Muscle layer of duodenum (tissue), 2 donors: ENCODE measurements around the gene TMEM72.

Experiments used
- H3K27ac ChIP-seq: one replicate; pipeline ENCODE4 v1.7.0; 2013; ENCODE audit warnings: mild to moderate bottlenecking, low read length
- H3K27me3 ChIP-seq: one replicate; pipeline ENCODE4 v1.7.0; 2013; ENCODE audit warnings: low read depth, mild to moderate bottlenecking, control low read depth, low read length
- H3K36me3 ChIP-seq, 2 donors: one replicate each; pipeline ENCODE4 v1.7.0; 2013; ENCODE audit warnings: low read length in 2 of 2, control low read depth in 1 of 2, mild to moderate bottlenecking in 1 of 2; ENCODE audit not compliant: insufficient read depth in 2 of 2, control insufficient read depth in 1 of 2
- H3K4me1 ChIP-seq, 2 donors: one replicate each; pipeline ENCODE4 v1.7.0; 2013; ENCODE audit warnings: low read length in 2 of 2, mild to moderate bottlenecking in 2 of 2, control low read depth in 1 of 2, moderate library complexity in 1 of 2; ENCODE audit not compliant: insufficient read depth in 2 of 2, control insufficient read depth in 1 of 2
- H3K4me3 ChIP-seq, 2 donors: one replicate each; pipeline ENCODE4 v1.7.0; 2013; ENCODE audit warnings: low read length in 2 of 2, low read depth in 1 of 2, mild to moderate bottlenecking in 1 of 2
- H3K9me3 ChIP-seq, 2 donors: one replicate each; pipeline ENCODE4 v1.7.0; 2013; ENCODE audit warnings: low read length in 2 of 2, control low read depth in 1 of 2, mild to moderate bottlenecking in 1 of 2; ENCODE audit not compliant: control insufficient read depth in 1 of 2
- donor health status: healthy.

Gene TMEM72

GRCh38 chr10:44890696-44891563, 20.2 kb upstream of the TMEM72 start:
- Histone ChIP-seq H3K9me3 (no peaks in the 10 kb centered on the region), H3K27me3 (no peaks in the 10 kb centered on the region), H3K27ac (no peak overlapping the region), H3K36me3 (no peaks in the 10 kb centered on the region), H3K4me3 (no peak overlapping the region), H3K4me1 (no peaks in the 10 kb centered on the region)

- H3K9me3 ChIP-seq = no peaks in the 10 kb centered on the region
- H3K4me3 ChIP-seq = no peak overlapping the region
- no peaks in the 10 kb centered on the region for H3K36me3 ChIP-seq
- H3K27ac ChIP-seq = no peak overlapping the region
- no peaks in the 10 kb centered on the region for H3K27me3 ChIP-seq
- H3K4me1 ChIP-seq = no peaks in the 10 kb centered on the region
Measured at GRCh38 chr10:44891721-44892120, 19.4 kb upstream of the TMEM72 start.

- Histone ChIP-seq H3K4me1 (no peaks in the 10 kb centered on the region), H3K9me3 (no peaks in the 10 kb centered on the region)
Measured at GRCh38 chr10:44893604-44894468, 17.3 kb upstream of the TMEM72 start.

GRCh38 chr10:44894691-44895090, 16.4 kb upstream of the TMEM72 start:
- no peaks in the 10 kb centered on the region for H3K27me3 ChIP-seq
- H3K36me3 ChIP-seq = no peaks in the 10 kb centered on the region
- H3K4me1 ChIP-seq = no peaks in the 10 kb centered on the region
- H3K27ac ChIP-seq = no peak overlapping the region
- H3K4me3 ChIP-seq = no peak overlapping the region
- no peaks in the 10 kb centered on the region for H3K9me3 ChIP-seq

More at GRCh38 chr10:44893604-44894468, 17.3 kb upstream of the TMEM72 start:
- no peaks in the 10 kb centered on the region for H3K36me3 ChIP-seq
- no peak overlapping the region for H3K4me3 ChIP-seq
- H3K27me3 ChIP-seq = no peaks in the 10 kb centered on the region
- no peak overlapping the region for H3K27ac ChIP-seq

GRCh38 chr10:44895280-44895679, 15.9 kb upstream of the TMEM72 start:
- Histone ChIP-seq H3K27ac (no peak overlapping the region), H3K27me3 (no peaks in the 10 kb centered on the region), H3K36me3 (no peaks in the 10 kb centered on the region), H3K4me3 (no peak overlapping the region), H3K9me3 (no peaks in the 10 kb centered on the region), H3K4me1 (no peaks in the 10 kb centered on the region)

- no peaks in the 10 kb centered on the region for H3K27me3 ChIP-seq
- no peaks in the 10 kb centered on the region for H3K9me3 ChIP-seq
- H3K4me3 ChIP-seq = no peak overlapping the region
- H3K27ac ChIP-seq = no peak overlapping the region
- no peaks in the 10 kb centered on the region for H3K4me1 ChIP-seq
- H3K36me3 ChIP-seq = no peaks in the 10 kb centered on the region
Measured at GRCh38 chr10:44897049-44897448, 14.1 kb upstream of the TMEM72 start.

GRCh38 chr10:44898665-44899064, 12.5 kb upstream of the TMEM72 start:
- no peak overlapping the region for H3K4me3 ChIP-seq
- no peaks in the 10 kb centered on the region for H3K9me3 ChIP-seq
- H3K27me3 ChIP-seq = no peaks in the 10 kb centered on the region
- no peaks in the 10 kb centered on the region for H3K4me1 ChIP-seq
- no peak overlapping the region for H3K27ac ChIP-seq
- H3K36me3 ChIP-seq = no peaks in the 10 kb centered on the region

GRCh38 chr10:44899450-44900080, 11.6 kb upstream of the TMEM72 start:
- Histone ChIP-seq H3K36me3 (no peaks in the 10 kb centered on the region), H3K4me1 (no peaks in the 10 kb centered on the region), H3K27me3 (no peaks in the 10 kb centered on the region), H3K27ac (no peak overlapping the region), H3K4me3 (no peak overlapping the region), H3K9me3 (no peaks in the 10 kb centered on the region)

GRCh38 chr10:44902941-44903545, 8.1 kb upstream of the TMEM72 start:
- no peak overlapping the region for H3K4me3 ChIP-seq
- H3K36me3 ChIP-seq = no peaks in the 10 kb centered on the region
- no peaks in the 10 kb centered on the region for H3K9me3 ChIP-seq

GRCh38 chr10:44906486-44906885, 4.7 kb upstream of the TMEM72 start:
- H3K4me1 ChIP-seq = no peaks in the 10 kb centered on the region
- H3K27ac ChIP-seq = no peak overlapping the region
- H3K4me3 ChIP-seq = no peak overlapping the region
- no peaks in the 10 kb centered on the region for H3K36me3 ChIP-seq
- H3K9me3 ChIP-seq = no peaks in the 10 kb centered on the region
- H3K27me3 ChIP-seq = no peaks in the 10 kb centered on the region

More at GRCh38 chr10:44902941-44903545, 8.1 kb upstream of the TMEM72 start:
- Histone ChIP-seq H3K27ac (no peak overlapping the region), H3K4me1 (no peaks in the 10 kb centered on the region), H3K27me3 (no peaks in the 10 kb centered on the region)

GRCh38 chr10:44907556-44907955, 3.6 kb upstream of the TMEM72 start:
- Histone ChIP-seq H3K4me1 (no peaks in the 10 kb centered on the region), H3K27me3 (no peaks in the 10 kb centered on the region), H3K9me3 (no peaks in the 10 kb centered on the region), H3K27ac (no peak overlapping the region), H3K36me3 (no peaks in the 10 kb centered on the region), H3K4me3 (no peak overlapping the region)
